GM18498 (cell line): Measurements from ENCODE around the gene OR5A1.

Experiments
- ATAC-seq: cut with Tn5 transposase; IDR thresholded peaks from one replicate; pipeline ENCODE4 v1.9.1; 2021; ENCODE audit warnings: mild to moderate bottlenecking, moderate library complexity; ENCODE audit not compliant: unreplicated experiment

The OR5A1 gene

GRCh38 chr11:59475176-59475575, 38.9 kb downstream of the OR5A1 start:
- ATAC-seq, result no peak

GRCh38 chr11:59479906-59480305, 43.6 kb downstream of the OR5A1 start:
- no peak for ATAC-seq

- ATAC-seq, result no peak
These were observed 44.1 kb downstream of the OR5A1 start for GRCh38 chr11:59480359-59480758.
